Stimulated activated CD8-positive, alpha-beta memory T cell treated with anti-CD3 and anti-CD28 coated beads, Interleukin-4, amount 100 ng/mL, for 24 hours (primary cell): ENCODE measurements around the gene GIPC1.

ENCODE experiments used
- DNase-seq: peaks from one replicate; pipeline ENCODE4 v3.0.0-alpha.2; 2020; ENCODE audit warnings: low read depth

GIPC1 gene

GRCh38 chr19:14494411-14494810 lies 1.5 kb downstream of the GIPC1 start:
- DNase-seq: no peak

GRCh38 chr19:14492756-14493337 lies 3.1 kb downstream of the GIPC1 start:
- DNase-seq: no peak

- DNase-seq: no peak
Measured at GRCh38 chr19:14487370-14488125, 8.4 kb downstream of the GIPC1 start.

- DNase-seq: no peak
Measured at GRCh38 chr19:14482172-14482941, 13.6 kb downstream of the GIPC1 start.

GRCh38 chr19:14480700-14481079 lies 15.2 kb downstream of the GIPC1 start:
- no peak for DNase-seq

GRCh38 chr19:14479975-14480699 lies 15.8 kb downstream of the GIPC1 start:
- DNase-seq: peak; percentile 62

GRCh38 chr19:14479309-14479974 lies 16.5 kb downstream of the GIPC1 start:
- no peak for DNase-seq

GRCh38 chr19:14478113-14478545 lies 17.8 kb downstream of the GIPC1 start:
- DNase-seq: no peak

- DNase-seq: no peak
Measured at GRCh38 chr19:14477418-14478112, 18.4 kb downstream of the GIPC1 start.

- peak; percentile 31 for DNase-seq
Measured at GRCh38 chr19:14476673-14477401, 19.1 kb downstream of the GIPC1 start.

- no peak for DNase-seq
Measured at GRCh38 chr19:14476327-14476672, 19.6 kb downstream of the GIPC1 start.

- no peak for DNase-seq
Measured at GRCh38 chr19:14475251-14476073, 20.5 kb downstream of the GIPC1 start, which contains the start of gene PTGER1. PTGER1 (minus strand) TSS chr19:14475354; CDS start chr19:14474320, 1,034 bp downstream.

- no peak for DNase-seq
Measured at GRCh38 chr19:14474827-14475226, 21.1 kb downstream of the GIPC1 start.

GRCh38 chr19:14473978-14474578 lies 21.8 kb downstream of the GIPC1 start:
- no peak for DNase-seq

GRCh38 chr19:14473073-14473977 lies 22.6 kb downstream of the GIPC1 start:
- DNase-seq: no peak

- peak; percentile 82 for DNase-seq
Measured at GRCh38 chr19:14472202-14472938, 23.6 kb downstream of the GIPC1 start.

GRCh38 chr19:14471436-14472187 lies 24.3 kb downstream of the GIPC1 start:
- DNase-seq: no peak
